Measurements from ENCODE around the gene SYT1. TPM values are rescaled to one million over a fixed set of nuclear protein-coding genes. Genes with fewer than 3 reads are reported as not detected.

Gene SYT1
- total and polyA plus RNA-seq, 4 donors = 0.53 to 0.84 (median 0.64) TPM

- TF ChIP-seq ATF3 (IDR thresholded peaks at IDR 0.05) (no peak), FOXA1 (IDR thresholded peaks at IDR 0.05) (no peak), GABPA (IDR thresholded peaks at IDR 0.05 in 1 of 2, conservative IDR thresholded peaks at IDR 0.05 in 1 of 2) (no peak), RAD21 (IDR thresholded peaks at IDR 0.05) (no peak), NR2F2 (IDR thresholded peaks at IDR 0.05) (no peak)
Measured at GRCh38 chr12:79238246-79238645, 373.7 kb downstream of the SYT1 start (continued).

- Histone ChIP-seq H3K36me3 (ENCODE audit: control insufficient read depth in 4 of 4, insufficient read depth in 3 of 4, low read depth in 1 of 4, low read length in 3 of 4) (no peaks in the 10 kb centered on the region), H3K9me3 (ENCODE audit: control insufficient read depth in 4 of 4, low read length in 3 of 4) (no peaks in the 10 kb centered on the region), H3K27ac (ENCODE audit: low read depth in 1 of 2, low read length in 2 of 2) (no peak overlapping the region), H3K4me3 (ENCODE audit: low read depth in 1 of 3, low read length in 3 of 3) (no peak overlapping the region), H3K27me3 (ENCODE audit: control insufficient read depth in 4 of 4, insufficient read depth in 4 of 4, low read length in 3 of 4) (no peaks in the 10 kb centered on the region), H3K4me1 (ENCODE audit: control insufficient read depth in 4 of 4, insufficient read depth in 4 of 4, low read length in 3 of 4) (no peaks in the 10 kb centered on the region), H3K9ac (ENCODE audit: low read depth in 1 of 2, low read length in 2 of 2) (no peak overlapping the region)
- no peak for DNase-seq (ENCODE audit: low spot score)
- 80% methylated on average over 2 of the region's 2 CpGs for WGBS
- no peak for TF ChIP-seq SP1 (IDR thresholded peaks at IDR 0.05)
- no peak for TF ChIP-seq ATF3 (IDR thresholded peaks at IDR 0.05)
- TF ChIP-seq RXRA (IDR thresholded peaks at IDR 0.05) = no peak
- no peak for TF ChIP-seq NR2F2 (IDR thresholded peaks at IDR 0.05)
- TF ChIP-seq YY1 (IDR thresholded peaks at IDR 0.05) = no peak
- TF ChIP-seq JUND (IDR thresholded peaks at IDR 0.05) = no peak
- TF ChIP-seq CTCF (IDR thresholded peaks at IDR 0.05; ENCODE audit: low read depth, low read length, missing input control) = no peak
- TF ChIP-seq REST (IDR thresholded peaks at IDR 0.05) = no peak
- no peak for TF ChIP-seq TAF1 (conservative IDR thresholded peaks at IDR 0.05)
Measured at GRCh38 chr12:79247494-79247893, 382.9 kb downstream of the SYT1 start.

GRCh38 chr12:79250186-79250585 lies 385.6 kb downstream of the SYT1 start:
- 78% methylated on average over 4 of the region's 4 CpGs for WGBS
- no peaks in the 10 kb centered on the region for H3K9me3 ChIP-seq (ENCODE audit: control insufficient read depth in 4 of 4, low read length in 3 of 4)
- H3K27ac ChIP-seq (ENCODE audit: low read depth in 1 of 2, low read length in 2 of 2) = no peak overlapping the region
- no peaks in the 10 kb centered on the region for H3K36me3 ChIP-seq (ENCODE audit: control insufficient read depth in 4 of 4, insufficient read depth in 3 of 4, low read depth in 1 of 4, low read length in 3 of 4)
- H3K4me1 ChIP-seq (ENCODE audit: control insufficient read depth in 4 of 4, insufficient read depth in 4 of 4, low read length in 3 of 4) = no peaks in the 10 kb centered on the region
- H3K27me3 ChIP-seq (ENCODE audit: control insufficient read depth in 4 of 4, insufficient read depth in 4 of 4, low read length in 3 of 4) = no peaks in the 10 kb centered on the region
- no peak overlapping the region for H3K4me3 ChIP-seq (ENCODE audit: low read depth in 1 of 3, low read length in 3 of 3)
- TF ChIP-seq HNF4A (conservative IDR thresholded peaks at IDR 0.05) (no peak), JUND (IDR thresholded peaks at IDR 0.05) (no peak), RXRA (IDR thresholded peaks at IDR 0.05) (no peak), FOXA1 (IDR thresholded peaks at IDR 0.05) (no peak), HNF4G (IDR thresholded peaks at IDR 0.05) (no peak)
- DNase-seq (ENCODE audit: low spot score) = no peak
- no peak overlapping the region for H3K9ac ChIP-seq (ENCODE audit: low read depth in 1 of 2, low read length in 2 of 2)

Data from liver (tissue), 9 donors.